ENCODE results near the gene MTHFD1.
A peak's percentile ranks its signal among the peaks of the same experiment; 100 is the strongest.

MTHFD1 gene

GRCh38 chr14:64447876-64448670 lies 59.9 kb downstream of the MTHFD1 start:
- no peak for DNase-seq

- no peak for DNase-seq
Observed at GRCh38 chr14:64450255-64450654, 62.1 kb downstream of the MTHFD1 start.

- DNase-seq: no peak
Observed at GRCh38 chr14:64454671-64455070, 66.5 kb downstream of the MTHFD1 start.

GRCh38 chr14:64459405-64460136 lies 71.4 kb downstream of the MTHFD1 start:
- no peak for DNase-seq

GRCh38 chr14:64461221-64461620 lies 73.1 kb downstream of the MTHFD1 start:
- no peak for DNase-seq

GRCh38 chr14:64463195-64463594 lies 75.0 kb downstream of the MTHFD1 start:
- DNase-seq: no peak

GRCh38 chr14:64463873-64464272 lies 75.7 kb downstream of the MTHFD1 start:
- no peak for DNase-seq

GRCh38 chr14:64464651-64465050 lies 76.5 kb downstream of the MTHFD1 start:
- no peak for DNase-seq

- no peak for DNase-seq
Observed at GRCh38 chr14:64465191-64465822, 77.2 kb downstream of the MTHFD1 start, which contains the start of gene AKAP5. Gene AKAP5, plus strand, starts transcription at chr14:64465499. Its CDS starts 2,896 bp downstream, at chr14:64468395.

GRCh38 chr14:64465831-64466554 lies 77.8 kb downstream of the MTHFD1 start:
- no peak for DNase-seq

GRCh38 chr14:64467101-64467500 lies 78.9 kb downstream of the MTHFD1 start:
- DNase-seq: peak; percentile 70 to 93

- no peak for DNase-seq
Observed at GRCh38 chr14:64467566-64467965, 79.4 kb downstream of the MTHFD1 start.

- DNase-seq: no peak
Observed at GRCh38 chr14:64468451-64468850, 80.3 kb downstream of the MTHFD1 start.

GRCh38 chr14:64474041-64474440 lies 85.9 kb downstream of the MTHFD1 start:
- DNase-seq: no peak

- no peak for DNase-seq
Observed at GRCh38 chr14:64474698-64475097, 86.5 kb downstream of the MTHFD1 start.

GRCh38 chr14:64475585-64476273 lies 87.6 kb downstream of the MTHFD1 start:
- no peak for DNase-seq

GRCh38 chr14:64476438-64476837 lies 88.3 kb downstream of the MTHFD1 start:
- DNase-seq: no peak

- peak in 1 of 2 donors; percentile 55 for DNase-seq
Observed at GRCh38 chr14:64478634-64479250, 90.6 kb downstream of the MTHFD1 start.

- no peak for DNase-seq
Observed at GRCh38 chr14:64488590-64489099, 100.5 kb downstream of the MTHFD1 start.

GRCh38 chr14:64491637-64492036 lies 103.5 kb downstream of the MTHFD1 start:
- DNase-seq: no peak

GRCh38 chr14:64493455-64493854 lies 105.3 kb downstream of the MTHFD1 start:
- no peak for DNase-seq
